ENCODE data around the gene NEURL1B. TPM values are rescaled to one million over a fixed set of nuclear protein-coding genes. Genes with fewer than 3 reads are reported as not detected.
A peak's percentile ranks its signal among the peaks of the same experiment; 100 is the strongest.

NEURL1B gene
- total and polyA plus RNA-seq, 4 donors, result 1.5 to 10.0 (median 5.5) TPM

GRCh38 chr5:172620506-172620905 is 20.6 kb upstream of the NEURL1B start:
- no peak overlapping the region for H3K9ac ChIP-seq (ENCODE audit: low read depth in 1 of 2, low read length in 2 of 2)
- 76% methylated on average over 6 of the region's 6 CpGs for WGBS
- no peaks in the 10 kb centered on the region for H3K36me3 ChIP-seq (ENCODE audit: control insufficient read depth in 4 of 4, insufficient read depth in 3 of 4, low read depth in 1 of 4, low read length in 3 of 4)
- no peak overlapping the region for H3K27ac ChIP-seq (ENCODE audit: low read depth in 1 of 2, low read length in 2 of 2)
- TF ChIP-seq RXRA (IDR thresholded peaks at IDR 0.05) (no peak), EGR1 (IDR thresholded peaks at IDR 0.05; ENCODE audit: low read depth in 2 of 2) (no peak), RAD21 (IDR thresholded peaks at IDR 0.05) (no peak), MAX (IDR thresholded peaks at IDR 0.05) (no peak), SP1 (IDR thresholded peaks at IDR 0.05) (no peak), FOXA2 (IDR thresholded peaks at IDR 0.05) (no peak), GABPA (IDR thresholded peaks at IDR 0.05 in 1 of 2, conservative IDR thresholded peaks at IDR 0.05 in 1 of 2) (no peak), REST (IDR thresholded peaks at IDR 0.05) (no peak), JUND (IDR thresholded peaks at IDR 0.05) (no peak), TAF1 (conservative IDR thresholded peaks at IDR 0.05) (no peak)
- TF ChIP-seq, protein P1, sequence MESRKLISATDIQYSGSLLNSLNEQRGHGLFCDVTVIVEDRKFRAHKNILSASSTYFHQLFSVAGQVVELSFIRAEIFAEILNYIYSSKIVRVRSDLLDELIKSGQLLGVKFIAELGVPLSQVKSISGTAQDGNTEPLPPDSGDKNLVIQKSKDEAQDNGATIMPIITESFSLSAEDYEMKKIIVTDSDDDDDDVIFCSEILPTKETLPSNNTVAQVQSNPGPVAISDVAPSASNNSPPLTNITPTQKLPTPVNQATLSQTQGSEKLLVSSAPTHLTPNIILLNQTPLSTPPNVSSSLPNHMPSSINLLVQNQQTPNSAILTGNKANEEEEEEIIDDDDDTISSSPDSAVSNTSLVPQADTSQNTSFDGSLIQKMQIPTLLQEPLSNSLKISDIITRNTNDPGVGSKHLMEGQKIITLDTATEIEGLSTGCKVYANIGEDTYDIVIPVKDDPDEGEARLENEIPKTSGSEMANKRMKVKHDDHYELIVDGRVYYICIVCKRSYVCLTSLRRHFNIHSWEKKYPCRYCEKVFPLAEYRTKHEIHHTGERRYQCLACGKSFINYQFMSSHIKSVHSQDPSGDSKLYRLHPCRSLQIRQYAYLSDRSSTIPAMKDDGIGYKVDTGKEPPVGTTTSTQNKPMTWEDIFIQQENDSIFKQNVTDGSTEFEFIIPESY (IDR thresholded peaks at IDR 0.05), result no peak
- TF ChIP-seq, protein P2, sequence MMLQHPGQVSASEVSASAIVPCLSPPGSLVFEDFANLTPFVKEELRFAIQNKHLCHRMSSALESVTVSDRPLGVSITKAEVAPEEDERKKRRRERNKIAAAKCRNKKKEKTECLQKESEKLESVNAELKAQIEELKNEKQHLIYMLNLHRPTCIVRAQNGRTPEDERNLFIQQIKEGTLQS (IDR thresholded peaks at IDR 0.05), result no peak
- no peaks in the 10 kb centered on the region for H3K27me3 ChIP-seq (ENCODE audit: control insufficient read depth in 4 of 4, insufficient read depth in 4 of 4, low read length in 3 of 4)
- no peaks in the 10 kb centered on the region for H3K9me3 ChIP-seq (ENCODE audit: control insufficient read depth in 4 of 4, low read length in 3 of 4)
- H3K4me1 ChIP-seq (ENCODE audit: control insufficient read depth in 4 of 4, insufficient read depth in 4 of 4, low read length in 3 of 4), result no peaks in the 10 kb centered on the region
- no peak overlapping the region for H3K4me3 ChIP-seq (ENCODE audit: low read depth in 1 of 3, low read length in 3 of 3)
- DNase-seq (ENCODE audit: low spot score), result no peak

- H3K36me3 ChIP-seq (ENCODE audit: control insufficient read depth in 4 of 4, insufficient read depth in 3 of 4, low read depth in 1 of 4, low read length in 3 of 4), result no peaks in the 10 kb centered on the region
- TF ChIP-seq HNF4A (conservative IDR thresholded peaks at IDR 0.05), result peak in 1 of 2 donors; percentile 15
- no peak for TF ChIP-seq GABPA (IDR thresholded peaks at IDR 0.05 in 1 of 2, conservative IDR thresholded peaks at IDR 0.05 in 1 of 2)
- no peak for TF ChIP-seq TAF1 (conservative IDR thresholded peaks at IDR 0.05)
- TF ChIP-seq FOXA1 (IDR thresholded peaks at IDR 0.05), result no peak
- TF ChIP-seq, protein P2 (IDR thresholded peaks at IDR 0.05), result no peak
- TF ChIP-seq HNF4G (IDR thresholded peaks at IDR 0.05), result no peak
- no peak for TF ChIP-seq YY1 (IDR thresholded peaks at IDR 0.05)
- no peak for TF ChIP-seq JUND (IDR thresholded peaks at IDR 0.05)
- H3K27ac ChIP-seq (ENCODE audit: low read depth in 1 of 2, low read length in 2 of 2), result no peak overlapping the region
- 55% methylated on average over 22 of the region's 22 CpGs for WGBS
- H3K4me1 ChIP-seq (ENCODE audit: control insufficient read depth in 4 of 4, insufficient read depth in 4 of 4, low read length in 3 of 4), result no peaks in the 10 kb centered on the region
- no peak overlapping the region for H3K9ac ChIP-seq (ENCODE audit: low read depth in 1 of 2, low read length in 2 of 2)
- no peak for DNase-seq (ENCODE audit: low spot score)
- H3K4me3 ChIP-seq (ENCODE audit: low read depth in 1 of 3, low read length in 3 of 3), result no peak overlapping the region
- no peaks in the 10 kb centered on the region for H3K9me3 ChIP-seq (ENCODE audit: control insufficient read depth in 4 of 4, low read length in 3 of 4)
- H3K27me3 ChIP-seq (ENCODE audit: control insufficient read depth in 4 of 4, insufficient read depth in 4 of 4, low read length in 3 of 4), result no peaks in the 10 kb centered on the region
These were observed 18.7 kb upstream of the NEURL1B start for GRCh38 chr5:172622091-172623046.
